Measurements from ENCODE around the gene ENPP1.

- TF ChIP-seq PATZ1 (CRISPR knock-in tag; IDR thresholded peaks at IDR 0.05; ENCODE audit: borderline replicate concordance) (no peak), ZFP30 (CRISPR knock-in tag; IDR thresholded peaks at IDR 0.05) (no peak), ZFP3 (CRISPR knock-in tag; IDR thresholded peaks at IDR 0.05) (no peak), RARB (CRISPR knock-in tag; IDR thresholded peaks at IDR 0.05) (no peak), BACH2 (CRISPR knock-in tag; IDR thresholded peaks at IDR 0.05; ENCODE audit: borderline replicate concordance) (no peak), ARNTL (CRISPR knock-in tag; IDR thresholded peaks at IDR 0.05; ENCODE audit: borderline replicate concordance, low read depth) (no peak), GLIS3 (CRISPR knock-in tag; IDR thresholded peaks at IDR 0.05) (no peak), TCF4 (CRISPR knock-in tag; IDR thresholded peaks at IDR 0.05; ENCODE audit: borderline replicate concordance) (no peak), ISL1 (CRISPR knock-in tag; IDR thresholded peaks at IDR 0.05) (no peak), ZNF8 (CRISPR knock-in tag; IDR thresholded peaks at IDR 0.05) (no peak)
- TF ChIP-seq, protein P1, sequence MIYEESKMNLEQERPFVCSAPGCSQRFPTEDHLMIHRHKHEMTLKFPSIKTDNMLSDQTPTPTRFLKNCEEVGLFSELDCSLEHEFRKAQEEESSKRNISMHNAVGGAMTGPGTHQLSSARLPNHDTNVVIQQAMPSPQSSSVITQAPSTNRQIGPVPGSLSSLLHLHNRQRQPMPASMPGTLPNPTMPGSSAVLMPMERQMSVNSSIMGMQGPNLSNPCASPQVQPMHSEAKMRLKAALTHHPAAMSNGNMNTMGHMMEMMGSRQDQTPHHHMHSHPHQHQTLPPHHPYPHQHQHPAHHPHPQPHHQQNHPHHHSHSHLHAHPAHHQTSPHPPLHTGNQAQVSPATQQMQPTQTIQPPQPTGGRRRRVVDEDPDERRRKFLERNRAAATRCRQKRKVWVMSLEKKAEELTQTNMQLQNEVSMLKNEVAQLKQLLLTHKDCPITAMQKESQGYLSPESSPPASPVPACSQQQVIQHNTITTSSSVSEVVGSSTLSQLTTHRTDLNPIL (CRISPR knock-in tag; IDR thresholded peaks at IDR 0.05; ENCODE audit: low read depth): no peak
- TF ChIP-seq, protein P2, sequence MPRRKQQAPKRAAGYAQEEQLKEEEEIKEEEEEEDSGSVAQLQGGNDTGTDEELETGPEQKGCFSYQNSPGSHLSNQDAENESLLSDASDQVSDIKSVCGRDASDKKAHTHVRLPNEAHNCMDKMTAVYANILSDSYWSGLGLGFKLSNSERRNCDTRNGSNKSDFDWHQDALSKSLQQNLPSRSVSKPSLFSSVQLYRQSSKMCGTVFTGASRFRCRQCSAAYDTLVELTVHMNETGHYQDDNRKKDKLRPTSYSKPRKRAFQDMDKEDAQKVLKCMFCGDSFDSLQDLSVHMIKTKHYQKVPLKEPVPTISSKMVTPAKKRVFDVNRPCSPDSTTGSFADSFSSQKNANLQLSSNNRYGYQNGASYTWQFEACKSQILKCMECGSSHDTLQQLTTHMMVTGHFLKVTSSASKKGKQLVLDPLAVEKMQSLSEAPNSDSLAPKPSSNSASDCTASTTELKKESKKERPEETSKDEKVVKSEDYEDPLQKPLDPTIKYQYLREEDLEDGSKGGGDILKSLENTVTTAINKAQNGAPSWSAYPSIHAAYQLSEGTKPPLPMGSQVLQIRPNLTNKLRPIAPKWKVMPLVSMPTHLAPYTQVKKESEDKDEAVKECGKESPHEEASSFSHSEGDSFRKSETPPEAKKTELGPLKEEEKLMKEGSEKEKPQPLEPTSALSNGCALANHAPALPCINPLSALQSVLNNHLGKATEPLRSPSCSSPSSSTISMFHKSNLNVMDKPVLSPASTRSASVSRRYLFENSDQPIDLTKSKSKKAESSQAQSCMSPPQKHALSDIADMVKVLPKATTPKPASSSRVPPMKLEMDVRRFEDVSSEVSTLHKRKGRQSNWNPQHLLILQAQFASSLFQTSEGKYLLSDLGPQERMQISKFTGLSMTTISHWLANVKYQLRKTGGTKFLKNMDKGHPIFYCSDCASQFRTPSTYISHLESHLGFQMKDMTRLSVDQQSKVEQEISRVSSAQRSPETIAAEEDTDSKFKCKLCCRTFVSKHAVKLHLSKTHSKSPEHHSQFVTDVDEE (CRISPR knock-in tag; IDR thresholded peaks at IDR 0.05): no peak
These were observed 3.7 kb upstream of the ENPP1 start for GRCh38 chr6:131804131-131804530.

All from SK-N-SH treated with all-trans-retinoic acid at 6 μM for 48 hours (cell line).